Neuronal stem cell (in vitro differentiated cells): ENCODE data around the gene RCC2.

Source experiments
- DNase-seq: peaks from one replicate; pipeline ENCODE4 v3.0.0-alpha.2; 2013; ENCODE audit warnings: low spot score
- H2AFZ ChIP-seq: one replicate; pipeline ENCODE4 v1.6.1; 2013; ENCODE audit warnings: mild to moderate bottlenecking, low read length, inconsistent platforms
- H2AK5ac ChIP-seq: 2 replicates; pipeline ENCODE4 v1.6.1; 2013; ENCODE audit warnings: low read depth, mild to moderate bottlenecking, inconsistent platforms, low read length, moderate library complexity, mixed read lengths
- H2BK120ac ChIP-seq: 2 replicates; pipeline ENCODE4 v1.6.1; 2013; ENCODE audit warnings: low read depth, mild to moderate bottlenecking, inconsistent platforms, low read length, moderate library complexity, mixed read lengths
- H2BK12ac ChIP-seq: one replicate; pipeline ENCODE4 v1.6.1; 2013; ENCODE audit warnings: low read length, inconsistent platforms
- H2BK15ac ChIP-seq: 2 replicates; pipeline ENCODE4 v1.6.1; 2013; ENCODE audit warnings: mild to moderate bottlenecking, low read length, inconsistent platforms, mixed read lengths
- H2BK5ac ChIP-seq: one replicate; pipeline ENCODE4 v1.6.1; 2013; ENCODE audit warnings: inconsistent platforms, mild to moderate bottlenecking, low read length, moderate library complexity
- H3K14ac ChIP-seq: one replicate; pipeline ENCODE4 v1.6.1; 2013; ENCODE audit warnings: low read length, inconsistent platforms
- H3K18ac ChIP-seq: 2 replicates; pipeline ENCODE4 v1.6.1; 2013; ENCODE audit warnings: low read length, inconsistent platforms
- H3K23ac ChIP-seq: 2 replicates; pipeline ENCODE4 v1.6.1; 2013; ENCODE audit warnings: low read depth, mild to moderate bottlenecking, mixed read lengths, low read length, inconsistent platforms; ENCODE audit not compliant: poor library complexity
- H3K27ac ChIP-seq: replicated peaks from 3 replicates; pipeline ENCODE4 v1.5.1; 2013; ENCODE audit warnings: low read length, inconsistent platforms
- H3K27me3 ChIP-seq, 3 experiments: 2 replicates each; pipeline ENCODE4 v1.6.1; 2013; ENCODE audit warnings: low read length in 3 of 3, mild to moderate bottlenecking in 2 of 3, inconsistent platforms in 1 of 3, low read depth in 1 of 3, mixed read lengths in 1 of 3, moderate library complexity in 1 of 3; ENCODE audit not compliant: control insufficient read depth in 3 of 3, insufficient read depth in 3 of 3
- H3K36me3 ChIP-seq, 2 donors: replicated peaks in 1 of 2; 2 replicates each; pipeline ENCODE4 v1.6.1; 2013; ENCODE audit warnings: low read length in 2 of 2; ENCODE audit not compliant: control insufficient read depth in 2 of 2, insufficient read depth in 2 of 2
- H3K4ac ChIP-seq: 2 replicates; pipeline ENCODE4 v1.6.1; 2013; ENCODE audit warnings: inconsistent platforms, mild to moderate bottlenecking, low read length, moderate library complexity
- H3K4me1 ChIP-seq, 2 donors: 1 replicate in 1 of 2; 2 replicates in 1 of 2; pipeline ENCODE4 v1.6.1; 2013; ENCODE audit warnings: low read length in 2 of 2, low read depth in 1 of 2; ENCODE audit not compliant: control insufficient read depth in 2 of 2, insufficient read depth in 1 of 2
- H3K4me2 ChIP-seq: one replicate; pipeline ENCODE4 v1.6.1; 2013; ENCODE audit warnings: mild to moderate bottlenecking, low read length, inconsistent platforms; ENCODE audit not compliant: insufficient read depth, poor library complexity, severe bottlenecking
- H3K4me3 ChIP-seq, 2 donors: 2 replicates each; pipeline ENCODE4 v1.5.1; 2013; ENCODE audit warnings: low read length in 2 of 2, mild to moderate bottlenecking in 2 of 2, inconsistent platforms in 1 of 2, moderate library complexity in 1 of 2
- H3K79me1 ChIP-seq: one replicate; pipeline ENCODE4 v1.6.1; 2013; ENCODE audit warnings: low read depth, mild to moderate bottlenecking, inconsistent platforms, low read length, moderate library complexity
- H3K9ac ChIP-seq: one replicate; pipeline ENCODE4 v1.6.1; 2013; ENCODE audit warnings: mild to moderate bottlenecking, low read depth, low read length, inconsistent platforms; ENCODE audit not compliant: poor library complexity
- H3K9me3 ChIP-seq, 2 donors: replicated peaks in 1 of 2; 2 replicates each; pipeline versions ENCODE3 to v1.6.1; 2013; ENCODE audit warnings: low read length in 2 of 2, mild to moderate bottlenecking in 2 of 2, inconsistent platforms in 1 of 2, low read depth in 1 of 2, mixed read lengths in 1 of 2, moderate library complexity in 1 of 2; ENCODE audit not compliant: control insufficient read depth in 2 of 2, insufficient read depth in 1 of 2
- H4K8ac ChIP-seq: one replicate; pipeline ENCODE4 v1.6.1; 2013; ENCODE audit warnings: low read depth, mild to moderate bottlenecking, inconsistent platforms, low read length, moderate library complexity
- H4K91ac ChIP-seq: one replicate; pipeline ENCODE4 v1.6.1; 2013; ENCODE audit warnings: low read length, low read depth, mild to moderate bottlenecking, inconsistent platforms; ENCODE audit not compliant: poor library complexity
- WGBS, 2 donors: extraction: QIAGEN DNeasy Blood & Tissue Kit; methylation state at CpG; one replicate each; pipeline ENCODE4 v1.1.7; 2013; ENCODE audit warnings: missing lambda C conversion rate in 2 of 2, mixed read lengths in 1 of 2; ENCODE audit not compliant: insufficient read length in 2 of 2, insufficient replicate concordance in 1 of 2; ENCODE audit errors: extremely low coverage in 2 of 2; 5-methylcytosine and 5-hydroxymethylcytosine counted together

RCC2 gene

DNA sequence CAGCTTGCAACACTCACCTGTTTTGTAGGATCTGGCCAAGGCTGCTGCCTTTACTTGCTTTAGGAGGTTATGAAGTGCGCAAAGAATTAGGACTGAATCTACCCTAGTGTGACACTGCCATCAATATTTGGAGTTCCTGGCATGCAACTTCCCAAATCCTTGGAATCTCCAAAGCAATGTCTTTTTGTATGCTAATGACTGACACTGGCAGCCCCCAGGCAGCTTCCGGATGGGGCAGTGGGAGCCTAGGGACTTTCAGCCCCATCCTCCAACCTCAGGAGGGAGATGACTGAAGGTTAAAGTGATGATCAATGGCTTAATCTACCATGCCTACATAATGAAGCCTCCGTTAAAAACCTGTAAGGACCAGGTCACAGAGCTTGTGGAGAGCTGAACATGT lies 5.5 kb downstream of the RCC2 start:
- H3K4ac ChIP-seq = no peak overlapping the region
- no peak overlapping the region for H2BK15ac ChIP-seq
- H2AFZ ChIP-seq = no peak overlapping the region
- peaks cover 11 to 16% of the 10 kb centered on the region in 2 donors for H3K4me1 ChIP-seq
- no CpG with 5 or more reads among the region's 3 CpGs for WGBS, 2 donors
- no peak overlapping the region for H2AK5ac ChIP-seq
- no peak overlapping the region for H3K18ac ChIP-seq
- no peak overlapping the region for H2BK120ac ChIP-seq
- H3K14ac ChIP-seq = no peak overlapping the region
- no peak overlapping the region for H4K8ac ChIP-seq
- H2BK12ac ChIP-seq = no peak overlapping the region
- peaks cover 41 to 71% of the 10 kb centered on the region in 2 donors for H3K36me3 ChIP-seq
- H3K23ac ChIP-seq = no peak overlapping the region
- DNase-seq = no peak
- no peak overlapping the region for H2BK5ac ChIP-seq
- no peak overlapping the region for H3K9ac ChIP-seq
- H3K4me3 ChIP-seq = no peak overlapping the region
- no peak overlapping the region for H3K4me2 ChIP-seq
- peaks cover 17% of the 10 kb centered on the region for H3K79me1 ChIP-seq
- H3K9me3 ChIP-seq = no peaks in the 10 kb centered on the region
- no peak overlapping the region for H4K91ac ChIP-seq
- no peaks in the 10 kb centered on the region for H3K27me3 ChIP-seq
- no peak overlapping the region for H3K27ac ChIP-seq

- H4K91ac ChIP-seq = no peak overlapping the region
Observed at GRCh38 chr1:17433261-17433660, 6.2 kb downstream of the RCC2 start.

DNA sequence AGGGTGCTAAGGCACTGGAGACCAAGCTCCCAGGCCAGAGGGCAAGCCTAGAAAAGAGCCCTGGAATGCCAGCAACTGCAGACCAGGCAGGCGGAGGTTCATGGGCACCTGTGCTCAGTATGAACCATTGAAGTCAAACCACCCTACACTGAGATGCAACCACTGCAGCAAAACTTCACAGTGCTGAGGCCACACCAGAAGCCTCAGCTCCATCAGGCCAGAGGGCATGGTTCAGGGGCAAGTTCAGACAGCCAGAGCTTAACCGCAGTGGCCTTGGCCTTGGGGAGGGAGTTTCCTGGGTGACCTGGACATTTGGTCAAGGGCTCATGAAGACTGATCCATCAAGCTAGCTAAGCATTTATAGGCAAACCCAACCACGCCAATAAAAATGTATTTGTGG lies 7.1 kb downstream of the RCC2 start:
- whole genome bisulfite sequencing, 2 donors = no CpG with 5 or more reads among the region's 3 CpGs
- Histone ChIP-seq H3K4me3 (peak overlapping the region in 1 of 2 donors; percentile 50), H3K36me3 (peaks cover 55 to 87% of the 10 kb centered on the region in 2 donors), H4K91ac (no peak overlapping the region), H3K79me1 (peaks cover 10% of the 10 kb centered on the region), H3K4ac (no peak overlapping the region), H4K8ac (no peak overlapping the region), H2BK12ac (no peak overlapping the region), H2BK120ac (no peak overlapping the region), H3K27ac (no peak overlapping the region), H3K4me2 (no peak overlapping the region), H2BK5ac (no peak overlapping the region), H3K9me3 (no peaks in the 10 kb centered on the region), H3K27me3 (no peaks in the 10 kb centered on the region), H2AK5ac (no peak overlapping the region), H2AFZ (no peak overlapping the region), H3K18ac (no peak overlapping the region), H3K14ac (no peak overlapping the region), H3K9ac (no peak overlapping the region), H3K23ac (no peak overlapping the region), H2BK15ac (no peak overlapping the region), H3K4me1 (peaks cover 11 to 16% of the 10 kb centered on the region in 2 donors)
- DNase-seq = no peak

More at GRCh38 chr1:17433261-17433660, 6.2 kb downstream of the RCC2 start:
- Histone ChIP-seq H3K36me3 (peaks cover 47 to 78% of the 10 kb centered on the region in 2 donors), H3K79me1 (peaks cover 13% of the 10 kb centered on the region), H3K4me2 (no peak overlapping the region), H3K23ac (no peak overlapping the region), H2BK15ac (no peak overlapping the region), H3K9ac (no peak overlapping the region), H3K18ac (no peak overlapping the region), H2BK12ac (no peak overlapping the region), H2BK120ac (no peak overlapping the region), H3K9me3 (no peaks in the 10 kb centered on the region), H2AFZ (no peak overlapping the region), H3K14ac (no peak overlapping the region), H2AK5ac (no peak overlapping the region), H3K4me3 (no peak overlapping the region), H2BK5ac (no peak overlapping the region), H4K8ac (no peak overlapping the region), H3K4ac (no peak overlapping the region), H3K27ac (no peak overlapping the region), H3K27me3 (no peaks in the 10 kb centered on the region), H3K4me1 (peaks cover 11 to 16% of the 10 kb centered on the region in 2 donors)
- WGBS, 2 donors = no CpG with 5 or more reads among the region's 13 CpGs
- DNase-seq = no peak

DNA sequence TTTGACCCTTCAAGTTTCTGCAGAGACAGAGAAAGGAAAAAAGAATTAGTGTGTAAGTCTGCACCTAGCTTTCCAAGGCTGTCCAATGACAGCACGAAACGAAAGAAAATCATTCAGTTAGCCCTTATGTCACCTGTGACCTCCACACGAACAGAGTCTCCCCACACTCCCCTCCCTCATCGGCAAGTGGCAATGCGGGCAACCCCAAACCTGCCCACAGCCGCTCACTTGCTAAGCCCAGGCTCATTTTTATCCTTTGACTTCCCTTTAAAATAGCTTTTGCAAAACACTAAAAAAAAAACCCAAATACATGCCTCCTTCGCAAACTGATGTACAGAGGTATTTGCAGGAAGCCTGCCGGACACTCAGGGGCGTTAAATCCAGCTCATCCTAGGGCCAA lies 10.3 kb downstream of the RCC2 start:
- Histone ChIP-seq H3K79me1 (peaks cover 17% of the 10 kb centered on the region), H3K4me2 (no peak overlapping the region), H3K27ac (no peak overlapping the region), H2BK12ac (no peak overlapping the region), H3K36me3 (peaks cover 64 to 94% of the 10 kb centered on the region in 2 donors), H2BK15ac (no peak overlapping the region), H2BK5ac (no peak overlapping the region), H4K91ac (no peak overlapping the region), H2AFZ (no peak overlapping the region), H3K14ac (no peak overlapping the region), H3K23ac (no peak overlapping the region), H3K4ac (no peak overlapping the region), H2BK120ac (no peak overlapping the region), H4K8ac (no peak overlapping the region), H3K9me3 (no peaks in the 10 kb centered on the region), H2AK5ac (no peak overlapping the region), H3K27me3 (no peaks in the 10 kb centered on the region), H3K4me3 (no peak overlapping the region), H3K18ac (no peak overlapping the region), H3K4me1 (peaks cover 0 to 2% of the 10 kb centered on the region in 2 donors), H3K9ac (no peak overlapping the region)
- WGBS, 2 donors = no CpG with 5 or more reads among the region's 9 CpGs
- no peak for DNase-seq
